PFSK-1 (cell line): ENCODE results near the gene TTLL4.

Source experiments
- FOXP2 ChIP-seq: optimal IDR thresholded peaks from 2 replicates; pipeline ENCODE3; 2011; ENCODE audit warnings: borderline replicate concordance, control low read depth, inconsistent platforms; ENCODE audit not compliant: insufficient read depth; ENCODE audit errors: extremely low read length, extremely low read depth
- POLR2AphosphoS5 ChIP-seq: IDR thresholded peaks from 2 replicates; pipeline ENCODE4 v1.6.1; 2012; ENCODE audit warnings: low read depth, mild to moderate bottlenecking, control low read depth, low read length, moderate library complexity
- SIN3A ChIP-seq: IDR thresholded peaks from 2 replicates; pipeline ENCODE4 v1.6.1; 2012; ENCODE audit warnings: mild to moderate bottlenecking, low read length, moderate library complexity, borderline replicate concordance; ENCODE audit not compliant: insufficient read depth
- TAF1 ChIP-seq: IDR thresholded peaks from 2 replicates; pipeline ENCODE4 v1.6.1; 2012; ENCODE audit warnings: low read length, control low read depth, borderline replicate concordance; ENCODE audit not compliant: insufficient read depth
- TF ChIP-seq, protein P1 (sequence below), 2 experiments: IDR thresholded peaks; 2 replicates each; pipeline versions ENCODE4 v1.6.1 to v1.8.0; 2011 to 2012; ENCODE audit warnings: low read depth in 2 of 2, low read length in 2 of 2, control low read depth in 1 of 2, inconsistent platforms in 1 of 2, mild to moderate bottlenecking in 1 of 2, moderate library complexity in 1 of 2; ENCODE audit not compliant: insufficient read depth in 1 of 2

TTLL4 gene

GRCh38 chr2:218720048-218721041, 9.7 kb downstream of the TTLL4 start:
- TF ChIP-seq POLR2AphosphoS5 (no peak), FOXP2 (no peak), SIN3A (no peak), TAF1 (no peak)
- TF ChIP-seq, protein P1, sequence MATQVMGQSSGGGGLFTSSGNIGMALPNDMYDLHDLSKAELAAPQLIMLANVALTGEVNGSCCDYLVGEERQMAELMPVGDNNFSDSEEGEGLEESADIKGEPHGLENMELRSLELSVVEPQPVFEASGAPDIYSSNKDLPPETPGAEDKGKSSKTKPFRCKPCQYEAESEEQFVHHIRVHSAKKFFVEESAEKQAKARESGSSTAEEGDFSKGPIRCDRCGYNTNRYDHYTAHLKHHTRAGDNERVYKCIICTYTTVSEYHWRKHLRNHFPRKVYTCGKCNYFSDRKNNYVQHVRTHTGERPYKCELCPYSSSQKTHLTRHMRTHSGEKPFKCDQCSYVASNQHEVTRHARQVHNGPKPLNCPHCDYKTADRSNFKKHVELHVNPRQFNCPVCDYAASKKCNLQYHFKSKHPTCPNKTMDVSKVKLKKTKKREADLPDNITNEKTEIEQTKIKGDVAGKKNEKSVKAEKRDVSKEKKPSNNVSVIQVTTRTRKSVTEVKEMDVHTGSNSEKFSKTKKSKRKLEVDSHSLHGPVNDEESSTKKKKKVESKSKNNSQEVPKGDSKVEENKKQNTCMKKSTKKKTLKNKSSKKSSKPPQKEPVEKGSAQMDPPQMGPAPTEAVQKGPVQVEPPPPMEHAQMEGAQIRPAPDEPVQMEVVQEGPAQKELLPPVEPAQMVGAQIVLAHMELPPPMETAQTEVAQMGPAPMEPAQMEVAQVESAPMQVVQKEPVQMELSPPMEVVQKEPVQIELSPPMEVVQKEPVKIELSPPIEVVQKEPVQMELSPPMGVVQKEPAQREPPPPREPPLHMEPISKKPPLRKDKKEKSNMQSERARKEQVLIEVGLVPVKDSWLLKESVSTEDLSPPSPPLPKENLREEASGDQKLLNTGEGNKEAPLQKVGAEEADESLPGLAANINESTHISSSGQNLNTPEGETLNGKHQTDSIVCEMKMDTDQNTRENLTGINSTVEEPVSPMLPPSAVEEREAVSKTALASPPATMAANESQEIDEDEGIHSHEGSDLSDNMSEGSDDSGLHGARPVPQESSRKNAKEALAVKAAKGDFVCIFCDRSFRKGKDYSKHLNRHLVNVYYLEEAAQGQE (IDR thresholded peaks at IDR 0.05; ENCODE audit: insufficient read depth in 1 of 2, low read depth in 2 of 2, low read length in 2 of 2): no peak

GRCh38 chr2:218721488-218721887, 10.9 kb downstream of the TTLL4 start:
- TF ChIP-seq FOXP2 (no peak), POLR2AphosphoS5 (no peak), SIN3A (no peak), TAF1 (no peak)
- TF ChIP-seq, protein P1 (IDR thresholded peaks at IDR 0.05; ENCODE audit: insufficient read depth in 1 of 2, low read depth in 2 of 2, low read length in 2 of 2): no peak

- TF ChIP-seq SIN3A: no peak
- no peak for TF ChIP-seq FOXP2
- TF ChIP-seq, protein P1 (IDR thresholded peaks at IDR 0.05; ENCODE audit: insufficient read depth in 1 of 2, low read depth in 2 of 2, low read length in 2 of 2): no peak
- TF ChIP-seq POLR2AphosphoS5: no peak
- no peak for TF ChIP-seq TAF1
Observed at GRCh38 chr2:218721934-218722333, 11.3 kb downstream of the TTLL4 start.

GRCh38 chr2:218722419-218722818, 11.8 kb downstream of the TTLL4 start:
- TF ChIP-seq SIN3A: no peak
- no peak for TF ChIP-seq FOXP2
- TF ChIP-seq TAF1: no peak
- TF ChIP-seq, protein P1 (IDR thresholded peaks at IDR 0.05; ENCODE audit: insufficient read depth in 1 of 2, low read depth in 2 of 2, low read length in 2 of 2): no peak
- TF ChIP-seq POLR2AphosphoS5: no peak
